ENCODE measurements around the gene RNF187. TPM values are rescaled to one million over a fixed set of nuclear protein-coding genes. Genes with fewer than 3 reads are reported as not detected.

The RNF187 gene
- total RNA-seq, 1 donor from 2014 or later: 79.8 TPM

GRCh38 chr1:228530086-228530758 lies 43.0 kb downstream of the RNF187 start:
- H3K36me3 ChIP-seq: no peaks in the 10 kb centered on the region
- intact Hi-C loops (cut with DNase I): no loop called here
- no peak for DNase-seq
- no peak overlapping the region for H3K4me3 ChIP-seq
- ATAC-seq: no peak
- no peak for TF ChIP-seq CTCF (IDR thresholded peaks at IDR 0.05)
- H3K27me3 ChIP-seq (ENCODE audit: low read depth): no peaks in the 10 kb centered on the region
- no peaks in the 10 kb centered on the region for H3K4me1 ChIP-seq
- H3K27ac ChIP-seq: no peak overlapping the region
- no peaks in the 10 kb centered on the region for H3K9me3 ChIP-seq

- Histone ChIP-seq H3K36me3 (no peaks in the 10 kb centered on the region), H3K9me3 (no peaks in the 10 kb centered on the region), H3K4me1 (no peaks in the 10 kb centered on the region), H3K4me3 (no peak overlapping the region), H3K27me3 (ENCODE audit: low read depth) (no peaks in the 10 kb centered on the region), H3K27ac (no peak overlapping the region)
- intact Hi-C loops (cut with DNase I): no loop called here
- ATAC-seq: no peak
- no peak for DNase-seq
- TF ChIP-seq CTCF (IDR thresholded peaks at IDR 0.05): no peak
Measured at GRCh38 chr1:228530951-228531731, 44.0 kb downstream of the RNF187 start.

- H3K27me3 ChIP-seq (ENCODE audit: low read depth): no peaks in the 10 kb centered on the region
- no peak overlapping the region for H3K27ac ChIP-seq
- H3K9me3 ChIP-seq: no peaks in the 10 kb centered on the region
- ATAC-seq (no peak), DNase-seq (no peak)
- H3K36me3 ChIP-seq: no peaks in the 10 kb centered on the region
- no peak overlapping the region for H3K4me3 ChIP-seq
- intact Hi-C loops (cut with DNase I): no loop called here
- no peak for TF ChIP-seq CTCF (IDR thresholded peaks at IDR 0.05)
- no peaks in the 10 kb centered on the region for H3K4me1 ChIP-seq
Measured at GRCh38 chr1:228538831-228539230, 51.6 kb downstream of the RNF187 start.

DNA sequence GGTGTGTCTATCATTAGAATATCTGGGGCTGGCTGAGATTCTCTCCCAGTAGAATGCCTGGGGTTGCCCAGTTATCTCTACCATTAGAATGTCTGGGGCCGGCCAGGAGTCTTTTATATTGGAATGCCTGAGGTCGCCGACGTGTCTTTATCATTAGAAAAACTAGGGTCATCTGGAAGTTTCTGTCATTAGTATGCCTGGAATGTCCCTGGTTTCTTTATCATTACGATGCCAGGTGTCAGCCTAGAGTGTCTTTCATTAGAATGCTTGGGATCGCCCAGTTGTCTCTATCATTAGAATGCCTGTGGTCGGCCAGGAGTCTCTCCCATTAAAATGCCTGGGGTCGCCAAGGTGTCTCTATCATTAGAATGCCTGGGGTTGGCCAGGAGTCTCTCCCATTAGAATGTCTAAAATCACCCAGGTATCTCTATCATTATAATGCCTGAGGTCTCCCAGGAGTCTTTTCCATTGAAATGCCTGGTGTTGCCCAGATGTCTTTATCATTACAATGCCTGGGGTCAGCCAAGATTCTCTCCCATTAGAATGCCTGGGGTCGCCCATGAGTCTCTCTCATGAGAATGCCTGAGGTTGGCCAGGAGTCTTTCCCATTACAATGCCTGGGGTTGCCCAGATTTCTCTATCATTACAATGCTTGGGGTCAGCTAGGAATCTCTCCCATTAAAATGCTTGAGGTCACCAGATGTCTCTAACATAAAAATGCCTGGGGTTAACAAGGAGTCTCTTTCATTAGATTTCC lies 53.2 kb downstream of the RNF187 start:
- intact Hi-C loops (cut with DNase I): no loop called here
- Histone ChIP-seq H3K36me3 (no peaks in the 10 kb centered on the region), H3K4me3 (no peak overlapping the region), H3K27ac (no peak overlapping the region), H3K4me1 (no peaks in the 10 kb centered on the region), H3K9me3 (no peaks in the 10 kb centered on the region), H3K27me3 (ENCODE audit: low read depth) (no peaks in the 10 kb centered on the region)
- TF ChIP-seq CTCF (IDR thresholded peaks at IDR 0.05): no peak
- no peak for DNase-seq
- no peak for ATAC-seq

- DNase-seq (no peak), ATAC-seq (no peak)
- H3K36me3 ChIP-seq: no peaks in the 10 kb centered on the region
- H3K27ac ChIP-seq: no peak overlapping the region
- H3K4me3 ChIP-seq: no peak overlapping the region
- no peaks in the 10 kb centered on the region for H3K27me3 ChIP-seq (ENCODE audit: low read depth)
- H3K9me3 ChIP-seq: no peaks in the 10 kb centered on the region
- no peaks in the 10 kb centered on the region for H3K4me1 ChIP-seq
- intact Hi-C loops (cut with DNase I): no loop called here
- no peak for TF ChIP-seq CTCF (IDR thresholded peaks at IDR 0.05)
Measured at GRCh38 chr1:228541725-228542124, 54.5 kb downstream of the RNF187 start.
